SHP77 treated with DMSO at 0.1 percent for 48 hours (cell line): ENCODE measurements around the gene PCGF5.

Experiments used
- DNase-seq: peaks from one replicate; lab custom pipeline; 2025; lab: John Stamatoyannopoulos, UW

The PCGF5 gene

DNA sequence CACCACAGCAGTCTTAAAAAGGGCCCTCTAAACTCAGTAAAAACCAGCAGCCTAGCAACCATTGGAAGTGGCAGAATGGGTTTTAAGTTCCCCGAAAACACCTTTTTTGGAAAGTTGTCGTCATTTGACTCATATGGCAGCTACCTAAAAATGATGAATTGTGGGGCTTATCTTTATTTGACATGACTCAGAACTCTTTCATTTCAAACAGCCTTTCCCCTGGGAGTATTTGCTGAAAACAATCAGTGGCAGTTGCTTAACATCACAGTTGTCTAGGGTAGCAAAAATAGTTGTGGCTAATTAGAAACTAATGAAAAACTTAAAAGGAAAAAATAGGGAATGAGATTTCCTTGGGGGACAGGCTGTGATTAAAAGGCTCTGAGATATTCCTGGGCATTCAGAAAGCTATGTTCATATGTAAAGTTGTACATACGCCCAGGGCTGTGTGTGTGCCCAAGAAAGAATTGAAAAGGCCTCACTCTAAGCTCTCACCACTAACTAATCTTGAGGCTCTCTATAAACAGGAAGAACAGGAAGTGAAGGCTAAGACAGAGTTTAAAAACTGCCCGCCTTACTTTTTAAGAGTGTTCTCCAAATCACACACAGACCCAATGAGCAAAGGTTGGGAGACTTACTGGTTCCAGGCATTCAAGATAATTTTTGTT lies 108.0 kb downstream of the PCGF5 start:
- DNase-seq = no peak
